AG09319 (cell line): Measurements from ENCODE around the gene ANKRD52.
A peak's percentile ranks its signal among the peaks of the same experiment; 100 is the strongest.
"Not testable (repeated sequence)": the region's sequence is repeated elsewhere in the genome, so short reads cannot be mapped to it uniquely, and the experiment has no call there.

Source experiments
- DNase-seq: peaks from one replicate; pipeline ENCODE4 v3.0.0-alpha.2; 2010; ENCODE audit warnings: low read depth; ENCODE audit errors: extremely low read depth
- TF ChIP-seq, protein P1 (sequence below): IDR thresholded peaks from 2 replicates; pipeline ENCODE4 v1.5.1; 2011; ENCODE audit warnings: low read depth, mild to moderate bottlenecking, inconsistent platforms, low read length, moderate library complexity

Gene ANKRD52

DNA sequence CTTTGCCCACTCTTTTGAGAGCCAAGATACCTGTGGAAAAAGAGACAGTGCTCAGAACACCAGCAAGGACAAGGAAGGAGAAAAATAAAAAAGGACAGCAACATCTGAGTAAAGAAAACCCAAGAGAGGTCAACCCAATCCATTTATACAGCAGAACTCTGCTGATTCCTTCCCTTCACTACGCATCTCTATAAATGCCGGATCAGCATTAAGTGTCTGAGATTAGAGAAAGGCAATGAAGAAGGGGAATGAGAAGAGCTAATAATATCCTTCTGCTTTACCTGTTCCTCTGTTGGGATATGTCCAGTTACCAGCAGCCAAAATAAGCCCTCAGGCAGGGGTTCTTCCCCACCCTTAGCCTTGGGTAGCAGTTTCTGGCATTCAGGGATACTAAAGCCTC is 24.4 kb upstream of the ANKRD52 start:
- TF ChIP-seq, protein P1, sequence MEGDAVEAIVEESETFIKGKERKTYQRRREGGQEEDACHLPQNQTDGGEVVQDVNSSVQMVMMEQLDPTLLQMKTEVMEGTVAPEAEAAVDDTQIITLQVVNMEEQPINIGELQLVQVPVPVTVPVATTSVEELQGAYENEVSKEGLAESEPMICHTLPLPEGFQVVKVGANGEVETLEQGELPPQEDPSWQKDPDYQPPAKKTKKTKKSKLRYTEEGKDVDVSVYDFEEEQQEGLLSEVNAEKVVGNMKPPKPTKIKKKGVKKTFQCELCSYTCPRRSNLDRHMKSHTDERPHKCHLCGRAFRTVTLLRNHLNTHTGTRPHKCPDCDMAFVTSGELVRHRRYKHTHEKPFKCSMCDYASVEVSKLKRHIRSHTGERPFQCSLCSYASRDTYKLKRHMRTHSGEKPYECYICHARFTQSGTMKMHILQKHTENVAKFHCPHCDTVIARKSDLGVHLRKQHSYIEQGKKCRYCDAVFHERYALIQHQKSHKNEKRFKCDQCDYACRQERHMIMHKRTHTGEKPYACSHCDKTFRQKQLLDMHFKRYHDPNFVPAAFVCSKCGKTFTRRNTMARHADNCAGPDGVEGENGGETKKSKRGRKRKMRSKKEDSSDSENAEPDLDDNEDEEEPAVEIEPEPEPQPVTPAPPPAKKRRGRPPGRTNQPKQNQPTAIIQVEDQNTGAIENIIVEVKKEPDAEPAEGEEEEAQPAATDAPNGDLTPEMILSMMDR = no peak
- DNase-seq = no peak

DNA sequence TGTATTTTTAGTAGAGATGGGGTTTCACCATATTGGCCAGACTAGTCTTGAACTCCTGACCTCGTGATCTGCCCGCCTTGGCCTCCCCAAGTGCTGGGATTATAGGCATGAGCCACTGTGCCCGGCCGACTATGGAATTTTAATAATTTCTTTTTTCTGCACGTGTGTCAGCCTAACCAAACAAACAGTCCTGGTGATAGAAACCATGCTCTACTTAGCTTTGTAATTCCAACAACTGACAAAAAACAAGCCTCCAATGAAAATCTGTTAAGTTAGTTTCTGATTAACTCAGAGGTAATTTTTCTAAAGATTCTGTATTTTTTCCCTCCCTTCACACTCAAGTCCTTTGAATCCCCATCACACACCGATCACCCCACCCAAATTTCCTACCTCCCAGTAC is 23.8 kb upstream of the ANKRD52 start:
- TF ChIP-seq, protein P1 = no peak
- DNase-seq = no peak

DNA sequence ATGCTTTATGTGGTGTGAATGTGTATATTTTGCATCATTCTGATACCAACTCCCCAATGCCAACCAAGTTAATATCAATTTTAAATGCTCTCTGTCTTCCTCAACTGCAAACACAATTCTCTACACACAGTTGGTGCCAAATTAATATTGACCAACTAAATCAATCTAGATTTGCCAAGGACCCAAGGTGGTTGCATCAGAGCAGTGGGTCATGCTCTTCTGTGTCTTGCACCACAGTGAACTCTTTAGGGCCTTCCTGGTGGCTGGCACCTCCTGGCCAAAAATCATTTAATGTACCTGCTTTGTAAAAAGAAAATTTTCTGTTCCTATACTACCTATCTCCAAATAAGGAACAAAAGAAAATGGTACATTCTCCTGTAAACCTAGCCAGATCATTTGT is 22.7 kb upstream of the ANKRD52 start:
- DNase-seq = no peak
- TF ChIP-seq, protein P1 = no peak

DNA sequence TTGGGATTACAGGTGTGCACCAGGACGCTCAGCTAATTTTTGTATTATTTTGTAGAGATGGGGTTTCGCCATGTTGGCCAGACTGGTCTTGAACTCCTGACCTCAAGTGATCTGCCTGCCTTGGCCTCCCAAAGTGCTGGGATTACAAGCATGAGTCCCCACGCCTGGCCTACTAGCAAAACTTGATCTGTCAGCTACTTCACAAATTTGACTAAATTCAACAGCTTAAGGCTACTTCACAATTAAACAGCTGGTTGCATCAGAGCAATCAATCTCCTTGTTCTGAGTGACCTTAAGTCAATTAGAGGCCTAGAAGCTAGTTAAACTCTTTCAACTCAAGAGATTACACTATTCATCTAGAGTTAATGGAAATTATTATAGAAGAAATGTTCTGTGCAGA is 20.7 kb upstream of the ANKRD52 start:
- no peak for DNase-seq
- TF ChIP-seq, protein P1 = no peak

DNA sequence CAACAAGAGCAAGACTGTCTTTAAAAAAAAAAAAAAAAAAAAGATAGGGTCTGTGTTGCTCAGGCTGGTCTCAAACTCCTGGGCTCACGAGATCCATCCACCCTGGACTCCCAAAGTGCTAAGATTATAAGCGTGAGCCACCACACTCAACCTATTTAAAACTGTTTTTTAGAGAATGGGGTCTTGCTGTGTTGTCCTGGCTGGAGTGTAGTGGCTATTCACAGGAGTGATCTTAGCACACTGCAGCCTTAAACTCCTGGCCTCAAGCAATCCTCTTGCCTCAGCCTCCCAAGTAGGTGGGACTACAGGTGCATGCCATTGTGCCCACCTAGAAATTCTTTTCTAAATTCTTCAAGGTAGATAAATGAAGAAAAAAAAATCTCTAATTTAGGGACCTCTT is 16.1 kb upstream of the ANKRD52 start:
- TF ChIP-seq, protein P1 = no peak
- DNase-seq = no peak

DNA sequence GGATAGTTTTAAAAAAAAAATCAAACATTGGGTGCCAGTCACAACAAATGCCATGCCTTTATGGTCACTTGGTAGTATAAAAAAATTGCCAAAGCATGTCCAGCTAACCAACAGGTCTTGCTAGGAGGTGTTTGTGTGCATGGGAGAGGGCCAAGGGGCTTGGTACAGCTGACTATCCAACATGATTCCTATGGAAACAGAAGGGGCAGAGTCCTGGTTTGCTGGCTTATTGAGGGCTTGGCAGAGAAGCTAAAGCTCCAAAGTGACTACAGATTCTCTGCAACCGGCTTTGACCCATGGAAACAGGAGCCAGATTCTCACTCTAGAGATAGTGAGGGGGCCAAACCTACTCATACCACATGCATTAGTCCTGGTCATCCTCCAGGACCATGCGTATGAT is 14.3 kb upstream of the ANKRD52 start:
- not testable (repeated sequence) for DNase-seq

- TF ChIP-seq, protein P1 = peak; percentile 53
- no peak for DNase-seq
These were observed 12.8 kb upstream of the ANKRD52 start for GRCh38 chr12:56271031-56271430.

DNA sequence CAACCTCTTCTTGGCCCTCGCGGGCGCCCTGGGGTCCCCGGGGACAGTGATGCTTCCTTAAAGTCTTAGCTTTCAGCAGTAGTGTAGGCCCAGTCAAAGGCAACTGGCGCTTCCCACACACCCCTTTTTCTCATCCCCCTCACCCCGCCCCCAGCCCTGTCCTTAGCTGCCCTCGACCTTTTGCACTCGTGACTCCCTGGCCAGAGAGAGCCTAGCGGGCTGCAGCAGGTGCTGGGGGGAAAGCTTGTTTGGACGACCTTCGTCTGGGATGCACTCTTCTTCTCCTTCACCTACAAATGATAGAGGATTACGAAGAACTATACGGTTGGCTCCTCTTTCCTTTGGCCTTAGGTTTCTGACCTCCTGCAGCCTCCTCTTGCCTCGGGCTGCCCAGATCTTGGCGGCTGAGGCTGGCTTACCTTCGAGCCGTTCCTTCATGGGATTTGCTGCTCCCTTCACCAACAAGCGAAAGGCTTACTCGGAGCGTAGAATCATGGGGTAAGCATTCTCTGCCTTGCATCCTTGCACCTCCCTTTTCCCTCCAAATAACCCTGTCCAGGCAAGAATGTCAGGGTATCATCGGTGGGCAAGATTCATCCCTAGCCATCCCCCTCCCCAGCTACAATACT is 9.4 kb upstream of the ANKRD52 start:
- TF ChIP-seq, protein P1 = no peak
- DNase-seq = no peak
